NB4 (cell line): Measurements from ENCODE around the gene RIC1.
"Not testable (repeated sequence)": the region's sequence is repeated elsewhere in the genome, so short reads cannot be mapped to it uniquely, and the experiment has no call there.

Experiments used
- DNase-seq: peaks from one replicate; pipeline ENCODE4 v3.0.0; 2010; ENCODE audit warnings: low read depth
- H3K4me3 ChIP-seq: one replicate; pipeline ENCODE4 v1.5.1; 2011; ENCODE audit warnings: mild to moderate bottlenecking, low read depth, low read length, moderate library complexity
- MYC ChIP-seq: IDR thresholded peaks from 2 replicates; pipeline ENCODE4 v1.6.1; 2011; ENCODE audit warnings: low read depth, low read length
- POLR2A ChIP-seq: IDR thresholded peaks from 2 replicates; pipeline ENCODE4 v1.6.1; 2011; ENCODE audit warnings: mild to moderate bottlenecking; ENCODE audit not compliant: insufficient read length; ENCODE audit errors: extremely low read depth
- TF ChIP-seq, protein P1 (sequence below): IDR thresholded peaks from 2 replicates; pipeline ENCODE4 v1.6.1; 2011; ENCODE audit warnings: low read depth, low read length
- TF ChIP-seq, protein P2 (sequence below): IDR thresholded peaks from one replicate; pipeline ENCODE4 v1.5.1; 2012; ENCODE audit warnings: low read depth, low read length

The RIC1 gene

DNA sequence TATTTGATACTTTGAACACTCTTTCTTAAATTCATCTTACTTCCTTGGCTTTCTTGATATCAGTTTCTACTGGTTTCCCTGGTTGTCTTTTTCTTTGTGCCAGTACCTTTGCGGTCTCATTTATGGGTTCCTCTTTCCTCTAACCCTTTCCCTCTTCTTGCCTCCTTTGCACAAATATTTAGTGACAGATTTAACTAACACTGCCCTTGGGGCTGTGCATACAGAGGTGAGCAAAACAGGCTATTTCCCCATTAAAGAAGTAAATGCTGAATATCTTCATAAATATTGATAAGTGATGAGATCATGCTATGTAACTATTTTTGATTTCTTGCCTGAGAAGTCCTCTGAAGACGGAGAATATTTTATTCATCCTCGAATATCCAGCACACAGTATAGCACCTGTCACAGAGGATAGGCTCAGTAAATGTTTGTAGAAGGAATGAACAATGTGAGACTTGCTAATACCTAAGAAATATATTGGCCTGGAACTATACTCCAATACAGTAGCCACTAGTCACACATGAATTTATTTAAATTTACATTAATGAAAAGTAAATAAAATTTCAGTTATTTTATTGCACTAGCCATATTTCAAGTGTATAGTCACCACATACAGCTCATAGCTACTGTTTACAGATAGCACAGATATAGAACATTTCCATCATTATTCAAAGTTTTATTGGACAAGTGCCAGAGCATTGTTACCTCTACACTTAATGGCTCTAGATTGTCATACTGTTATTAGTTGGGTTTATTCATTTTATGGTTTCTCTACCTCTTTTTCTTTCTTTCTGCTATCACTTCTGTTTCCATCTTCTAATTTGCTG, 90.4 kb downstream of the RIC1 start:
- H3K4me3 ChIP-seq, result no peak overlapping the region
- DNase-seq, result no peak
- TF ChIP-seq, protein P1, sequence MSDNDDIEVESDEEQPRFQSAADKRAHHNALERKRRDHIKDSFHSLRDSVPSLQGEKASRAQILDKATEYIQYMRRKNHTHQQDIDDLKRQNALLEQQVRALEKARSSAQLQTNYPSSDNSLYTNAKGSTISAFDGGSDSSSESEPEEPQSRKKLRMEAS, result no peak
- TF ChIP-seq MYC (no peak), POLR2A (no peak)
- TF ChIP-seq, protein P2, sequence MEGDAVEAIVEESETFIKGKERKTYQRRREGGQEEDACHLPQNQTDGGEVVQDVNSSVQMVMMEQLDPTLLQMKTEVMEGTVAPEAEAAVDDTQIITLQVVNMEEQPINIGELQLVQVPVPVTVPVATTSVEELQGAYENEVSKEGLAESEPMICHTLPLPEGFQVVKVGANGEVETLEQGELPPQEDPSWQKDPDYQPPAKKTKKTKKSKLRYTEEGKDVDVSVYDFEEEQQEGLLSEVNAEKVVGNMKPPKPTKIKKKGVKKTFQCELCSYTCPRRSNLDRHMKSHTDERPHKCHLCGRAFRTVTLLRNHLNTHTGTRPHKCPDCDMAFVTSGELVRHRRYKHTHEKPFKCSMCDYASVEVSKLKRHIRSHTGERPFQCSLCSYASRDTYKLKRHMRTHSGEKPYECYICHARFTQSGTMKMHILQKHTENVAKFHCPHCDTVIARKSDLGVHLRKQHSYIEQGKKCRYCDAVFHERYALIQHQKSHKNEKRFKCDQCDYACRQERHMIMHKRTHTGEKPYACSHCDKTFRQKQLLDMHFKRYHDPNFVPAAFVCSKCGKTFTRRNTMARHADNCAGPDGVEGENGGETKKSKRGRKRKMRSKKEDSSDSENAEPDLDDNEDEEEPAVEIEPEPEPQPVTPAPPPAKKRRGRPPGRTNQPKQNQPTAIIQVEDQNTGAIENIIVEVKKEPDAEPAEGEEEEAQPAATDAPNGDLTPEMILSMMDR, result no peak

DNA sequence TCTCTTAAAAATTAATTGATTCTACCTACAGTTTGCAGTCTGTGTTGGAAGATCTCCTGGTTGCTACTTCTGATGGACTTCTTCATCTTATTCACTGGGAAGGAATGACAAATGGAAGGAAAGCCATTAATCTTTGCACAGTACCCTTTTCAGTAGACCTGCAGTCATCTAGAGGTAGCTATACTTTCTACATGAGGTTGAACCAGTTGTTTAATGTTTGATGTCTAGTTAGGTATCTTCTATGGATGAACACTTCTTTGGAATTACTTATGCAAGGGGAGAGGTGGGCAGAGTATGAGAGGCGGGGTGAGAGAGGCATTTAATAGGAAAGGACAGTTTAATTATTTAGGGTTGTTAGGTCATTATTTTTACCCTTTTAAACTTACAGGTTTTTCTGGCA, 91.2 kb downstream of the RIC1 start:
- TF ChIP-seq, protein P2, result no peak
- TF ChIP-seq, protein P1, result no peak
- no peak for TF ChIP-seq MYC
- no peak for TF ChIP-seq POLR2A
- DNase-seq, result no peak
- H3K4me3 ChIP-seq, result no peak overlapping the region

DNA sequence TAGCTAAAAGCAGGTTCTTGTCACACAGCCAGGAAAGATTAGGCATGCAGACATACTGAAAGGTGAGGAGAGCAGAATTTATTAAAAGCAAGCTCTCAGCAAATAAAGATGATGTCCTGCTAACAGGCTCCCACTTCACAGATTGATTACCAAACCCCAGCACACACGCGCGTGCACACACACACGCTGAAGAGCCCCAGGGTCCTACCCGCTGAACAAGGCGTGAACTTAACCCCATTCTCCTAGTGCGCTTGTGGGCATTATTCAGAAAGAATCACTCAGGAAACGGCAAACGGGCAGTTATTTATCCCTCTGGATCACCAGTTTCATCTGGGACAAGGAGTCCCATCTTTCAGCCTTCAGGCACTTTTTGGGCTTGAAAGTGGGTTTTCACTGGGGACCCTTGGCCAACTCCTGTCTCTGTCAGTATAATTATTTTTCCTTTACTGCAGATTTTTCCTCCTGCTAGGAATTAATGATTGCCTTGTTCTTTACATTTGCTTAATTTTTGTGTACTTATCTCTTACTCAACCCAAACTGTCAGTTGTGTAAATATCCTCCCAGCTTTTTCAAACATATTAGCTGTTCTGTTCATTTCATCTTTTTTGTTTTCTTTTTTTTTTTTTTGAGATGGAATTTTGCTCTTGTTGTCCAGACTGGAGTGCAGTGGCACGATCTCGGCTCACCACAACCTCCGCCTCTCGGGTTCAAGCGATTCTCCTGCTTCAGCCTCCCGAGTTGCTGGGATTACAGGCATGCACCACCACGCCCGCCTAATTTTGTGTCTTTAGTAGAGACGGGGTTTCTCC, 92.6 kb downstream of the RIC1 start:
- TF ChIP-seq, protein P1, result no peak
- TF ChIP-seq POLR2A, result no peak
- TF ChIP-seq, protein P2, result no peak
- no peak for TF ChIP-seq MYC
- no peak overlapping the region for H3K4me3 ChIP-seq
- DNase-seq, result no peak

DNA sequence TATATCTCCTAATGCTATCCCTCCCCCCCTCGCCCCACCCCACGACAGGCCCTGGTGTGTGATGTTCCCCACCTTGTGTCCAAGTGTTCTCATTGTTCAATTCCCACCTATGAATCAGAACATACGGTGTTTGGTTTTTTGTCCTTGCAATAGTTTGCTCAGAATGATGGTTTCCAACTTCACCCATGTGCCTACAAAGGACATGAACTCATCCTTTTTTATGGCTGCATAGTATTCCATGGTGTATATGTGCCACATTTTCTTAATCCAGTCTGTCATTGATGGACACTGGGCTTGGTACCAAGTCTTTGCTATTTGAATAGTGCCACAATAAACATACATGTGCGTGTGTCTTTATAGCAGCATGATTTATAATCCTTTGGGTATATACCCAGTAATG, 93.8 kb downstream of the RIC1 start:
- DNase-seq, H3K4me3 ChIP-seq: not testable (repeated sequence)

DNA sequence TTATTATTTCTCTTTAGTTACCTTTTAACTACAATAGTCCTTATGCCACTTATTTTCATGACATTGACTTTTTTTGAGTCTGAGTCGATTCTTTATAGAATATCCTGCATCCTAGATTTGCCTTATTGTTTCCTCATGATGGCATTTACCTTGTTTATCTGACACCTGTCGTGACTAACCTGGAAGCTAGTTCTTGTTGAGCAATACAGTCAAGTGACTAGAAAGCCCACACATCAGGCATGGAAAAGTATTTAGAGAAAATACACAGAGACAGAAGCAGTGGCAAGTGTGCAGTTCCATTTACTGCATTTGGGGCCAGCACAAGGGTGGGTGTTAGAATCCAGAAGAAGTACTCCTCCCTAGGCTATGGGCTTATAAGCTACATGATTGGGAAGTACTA, 106.2 kb downstream of the RIC1 start:
- no peak for DNase-seq
- no peak overlapping the region for H3K4me3 ChIP-seq
- TF ChIP-seq, protein P1, result no peak

DNA sequence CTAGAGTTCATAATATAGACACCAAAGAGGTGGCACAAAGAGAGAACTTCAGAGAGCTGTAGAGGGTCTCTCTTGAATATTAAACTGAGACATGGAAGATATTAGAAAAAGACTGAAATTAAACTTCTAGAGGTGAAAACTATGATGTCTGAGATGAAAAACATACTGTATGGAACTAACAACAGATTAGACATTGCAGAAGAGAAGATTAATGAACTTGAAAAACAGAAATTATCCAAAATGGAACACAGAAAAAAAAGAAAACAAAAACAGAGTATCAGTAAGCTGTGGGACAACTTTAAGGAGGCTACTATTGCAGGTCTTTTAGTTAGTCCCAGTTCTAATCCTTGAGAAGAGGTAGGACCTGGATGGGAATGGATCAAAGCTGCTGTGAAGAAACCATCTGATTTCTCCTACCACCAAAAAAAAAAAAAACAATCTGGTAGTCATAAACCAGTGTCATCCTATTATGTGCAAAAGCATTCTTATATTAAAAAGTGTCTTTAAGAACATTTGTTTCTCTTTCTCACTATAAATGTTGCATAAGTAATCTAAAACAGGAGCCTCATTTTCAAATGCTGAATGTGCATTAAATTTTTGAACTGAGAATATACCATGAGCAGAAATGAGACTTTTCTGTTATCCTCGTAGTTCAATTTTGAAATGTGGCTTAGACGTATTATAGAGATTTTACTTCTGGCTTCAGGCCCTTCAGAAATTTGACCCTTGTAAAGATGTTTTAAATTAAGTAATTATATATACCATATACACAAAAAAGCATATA, 107.8 kb downstream of the RIC1 start:
- DNase-seq, result no peak
- no peak overlapping the region for H3K4me3 ChIP-seq
- TF ChIP-seq, protein P2, result no peak
- no peak for TF ChIP-seq MYC
- TF ChIP-seq, protein P1, result no peak
- no peak for TF ChIP-seq POLR2A
